GM10266 (cell line): ENCODE measurements around the gene SCT.

ENCODE experiments used
- DNase-seq: peaks from one replicate; pipeline ENCODE4 v3.0.0; 2012; ENCODE audit errors: extremely low spot score
- CTCF ChIP-seq: IDR thresholded peaks from 2 replicates; pipeline ENCODE4 v1.5.1; 2012; ENCODE audit warnings: mild to moderate bottlenecking, low read depth; ENCODE audit not compliant: control insufficient read depth, insufficient read depth; ENCODE audit errors: missing control alignments

The SCT gene

GRCh38 chr11:626475-627307 is at the start of gene SCT:
SCT (minus strand) TSS chr11:627181; CDS start chr11:627143, 38 bp downstream.
- DNase-seq: no peak
- TF ChIP-seq CTCF: no peak

DNA sequence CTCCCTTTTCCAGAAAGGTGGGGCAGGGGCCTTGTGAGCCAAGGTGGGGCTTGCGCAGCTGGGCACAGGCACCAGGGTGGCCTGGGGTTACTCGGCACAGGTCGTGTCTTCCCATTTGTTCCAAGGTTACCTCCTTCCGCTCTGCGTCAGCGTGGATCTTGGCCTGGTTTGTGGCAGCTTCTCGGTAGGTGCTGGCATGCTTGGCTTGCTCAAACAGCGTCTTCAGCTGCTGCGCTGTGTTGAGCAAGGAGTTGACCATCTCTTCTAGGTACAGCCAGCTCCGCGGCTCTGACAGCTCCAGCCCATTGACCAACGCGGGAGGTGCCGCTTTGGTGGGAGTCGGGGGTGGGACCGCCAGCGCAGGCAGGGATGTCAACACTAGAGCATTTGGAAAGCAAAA is 47.4 kb upstream of the SCT start:
- no peak for TF ChIP-seq CTCF
- DNase-seq: no peak

DNA sequence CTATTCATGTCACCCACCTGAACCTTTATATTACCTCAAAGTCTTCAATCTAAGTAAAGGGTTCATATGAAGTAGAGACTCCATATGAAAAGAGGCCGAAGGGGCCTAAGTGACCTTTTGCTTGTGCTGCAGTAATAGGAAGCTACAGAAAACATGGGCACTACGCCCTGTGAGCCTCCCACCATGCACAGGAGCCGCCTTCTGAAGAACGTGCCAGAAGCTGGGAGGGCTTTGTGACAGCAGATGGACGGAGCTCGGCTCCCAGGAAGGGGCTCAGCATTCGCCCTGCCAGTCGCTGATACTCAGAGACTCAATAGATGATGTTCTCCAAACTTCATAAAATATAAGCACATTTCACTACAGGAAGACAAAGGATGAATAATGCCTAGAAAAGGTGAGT is 46.9 kb upstream of the SCT start:
- no peak for DNase-seq
- TF ChIP-seq CTCF: no peak

GRCh38 chr11:665704-666281 is 38.8 kb upstream of the SCT start:
- no peak for DNase-seq
- no peak for TF ChIP-seq CTCF

- TF ChIP-seq CTCF: no peak
- DNase-seq: no peak
These were observed 38.2 kb upstream of the SCT start for GRCh38 chr11:665062-665703.

GRCh38 chr11:662689-663274 is 35.8 kb upstream of the SCT start:
- peak; percentile 80 for DNase-seq
- TF ChIP-seq CTCF: peak; percentile 80
